HFFc6 (cell line): ENCODE measurements around the gene ELOA. TPM values are rescaled to one million over a fixed set of nuclear protein-coding genes. Genes with fewer than 3 reads are reported as not detected.
"Not testable (repeated sequence)": the region's sequence is repeated elsewhere in the genome, so short reads cannot be mapped to it uniquely, and the experiment has no call there.

Experiments used
- DNase-seq: peaks from one replicate; pipeline ENCODE4 v3.0.0-alpha.2; 2018
- H3K27ac Mint-ChIP-seq: 2 replicates; pipeline ENCODE4 v1.8.0; 2020; ENCODE audit warnings: mild to moderate bottlenecking, mixed read lengths
- H3K27me3 Mint-ChIP-seq: 2 replicates; pipeline ENCODE4 v1.8.0; 2021; ENCODE audit warnings: mild to moderate bottlenecking, moderate library complexity, mixed read lengths; ENCODE audit not compliant: insufficient read depth
- H3K36me3 Mint-ChIP-seq: 2 replicates; pipeline ENCODE4 v1.8.0; 2021; ENCODE audit warnings: low read depth, mixed read lengths
- H3K4me1 Mint-ChIP-seq: 2 replicates; pipeline ENCODE4 v1.8.0; 2020; ENCODE audit warnings: low read depth, mixed read lengths
- H3K4me3 Mint-ChIP-seq: 2 replicates; pipeline ENCODE4 v1.8.0; 2020; ENCODE audit warnings: mild to moderate bottlenecking, moderate library complexity, mixed read lengths
- H3K9me3 Mint-ChIP-seq: 2 replicates; pipeline ENCODE4 v1.8.0; 2020; ENCODE audit warnings: mild to moderate bottlenecking, mixed read lengths
- CTCF ChIP-seq: fragments of 200-600 bp; sonication (generic); IDR thresholded peaks from 2 replicates; pipeline ENCODE4 v1.5.0; 2021; ENCODE audit warnings: antibody characterized with exemption, mild to moderate bottlenecking
- total RNA-seq, 6 experiments: library from RNA; stranded (reverse); fragmentation: NEBNext Ultra II Directional; extraction: Animal tissue kit (Norgen Biotek cat#: 25700); gene quantifications; 2 replicates in 1 of 6; 3 replicates in 5 of 6; pipeline ENCODE4 v1.2.3, GENCODE V29; 2021

ELOA gene
- total RNA-seq, 6 experiments from 2014 or later, result 55.5 to 72.6 (median 59.9) TPM

DNA sequence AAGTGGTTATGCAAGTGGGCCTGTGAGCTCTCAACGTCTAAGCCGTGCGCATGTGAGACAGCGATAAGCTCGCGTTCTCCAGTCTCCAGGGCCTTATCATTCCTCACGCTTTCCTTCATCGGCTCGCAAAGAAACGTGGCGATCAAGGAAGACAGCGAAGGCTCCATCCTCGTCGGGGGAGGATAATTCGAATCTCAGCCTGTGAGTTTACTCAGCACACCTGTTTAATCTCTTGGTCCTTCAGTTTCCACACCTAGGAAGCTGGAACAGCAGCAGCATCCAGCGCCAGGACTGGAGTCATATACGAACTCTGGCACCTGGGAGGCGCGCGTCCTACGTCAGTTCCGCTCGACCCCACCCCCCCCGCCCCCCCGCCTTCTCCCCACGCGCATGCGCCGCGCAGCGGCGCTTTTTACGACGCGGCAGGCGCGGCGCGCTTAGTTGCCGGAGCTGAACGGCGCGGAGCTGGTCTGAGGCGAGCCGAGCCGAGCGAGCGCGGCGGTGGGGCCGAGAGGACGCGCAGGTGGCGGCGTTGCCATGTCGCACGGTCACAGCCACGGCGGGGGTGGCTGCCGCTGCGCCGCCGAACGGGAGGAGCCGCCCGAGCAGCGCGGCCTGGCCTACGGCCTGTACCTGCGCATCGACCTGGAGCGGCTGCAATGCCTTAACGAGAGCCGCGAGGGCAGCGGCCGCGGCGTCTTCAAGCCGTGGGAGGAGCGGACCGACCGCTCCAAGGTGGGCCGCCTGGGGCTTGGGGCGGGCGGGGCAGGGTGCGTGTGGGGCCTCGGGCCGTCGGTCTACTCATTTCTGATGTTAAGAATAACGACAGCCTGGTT is 34.9 kb downstream of the ELOA start, which contains the start of gene PITHD1:
Gene PITHD1, plus strand, starts transcription at position 440 of the 836 bp plus-strand sequence. Its CDS starts 98 bp downstream, at position 538.
- Mint-ChIP-seq H3K4me3 (peak within 1 kb of the TSS; percentile 98), H3K27ac (peak within 1 kb of the TSS; percentile 98), H3K27me3 (no peaks in the 10 kb centered on the region), H3K4me1 (peaks cover 21% of the 10 kb centered on the region), H3K9me3 (no peaks in the 10 kb centered on the region), H3K36me3 (no peaks in the 10 kb centered on the region)
- no peak for TF ChIP-seq CTCF
- peak; percentile 69 for DNase-seq

DNA sequence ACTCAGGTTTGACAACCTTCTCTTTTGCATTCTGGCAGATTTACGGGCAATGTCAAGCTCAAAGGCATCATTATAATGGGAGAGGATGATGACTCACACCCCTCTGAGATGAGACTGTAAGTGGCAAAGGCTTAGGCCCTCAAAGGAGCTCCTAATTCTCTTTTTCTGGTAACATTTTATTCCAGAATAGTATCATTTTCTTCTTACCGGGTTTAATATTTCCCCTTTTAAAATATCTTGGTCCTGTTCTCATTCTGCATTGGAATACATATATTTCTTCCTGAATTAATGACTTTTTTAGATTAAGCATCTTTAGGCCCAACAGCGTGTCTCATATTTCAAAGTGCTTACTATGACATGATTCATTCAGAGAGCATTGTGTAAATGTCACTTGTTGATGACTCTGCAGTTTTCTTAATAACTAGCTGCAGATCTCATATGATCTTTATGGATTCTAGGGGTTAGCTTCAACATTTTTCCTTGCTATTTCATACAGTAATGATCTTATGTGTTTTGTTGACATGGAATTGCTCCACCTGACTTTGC is 36.6 kb downstream of the ELOA start:
- no peak for TF ChIP-seq CTCF
- DNase-seq, result peak; percentile 62
- H3K9me3 Mint-ChIP-seq, result no peaks in the 10 kb centered on the region
- H3K4me1 Mint-ChIP-seq, result peaks cover 21% of the 10 kb centered on the region
- H3K27ac Mint-ChIP-seq, result peak overlapping the region; percentile 87
- no peaks in the 10 kb centered on the region for H3K27me3 Mint-ChIP-seq
- H3K4me3 Mint-ChIP-seq, result peak overlapping the region; percentile 98
- H3K36me3 Mint-ChIP-seq, result peaks cover 4% of the 10 kb centered on the region; the same call in 1 of the 2 replicates

GRCh38 chr1:23783141-23783540 is 39.9 kb downstream of the ELOA start:
- H3K9me3 Mint-ChIP-seq, H3K4me3 Mint-ChIP-seq, H3K27ac Mint-ChIP-seq, DNase-seq, H3K27me3 Mint-ChIP-seq: not testable (repeated sequence)
- peaks cover 30% of the 10 kb centered on the region for H3K36me3 Mint-ChIP-seq
- H3K4me1 Mint-ChIP-seq, result peaks cover 25% of the 10 kb centered on the region

DNA sequence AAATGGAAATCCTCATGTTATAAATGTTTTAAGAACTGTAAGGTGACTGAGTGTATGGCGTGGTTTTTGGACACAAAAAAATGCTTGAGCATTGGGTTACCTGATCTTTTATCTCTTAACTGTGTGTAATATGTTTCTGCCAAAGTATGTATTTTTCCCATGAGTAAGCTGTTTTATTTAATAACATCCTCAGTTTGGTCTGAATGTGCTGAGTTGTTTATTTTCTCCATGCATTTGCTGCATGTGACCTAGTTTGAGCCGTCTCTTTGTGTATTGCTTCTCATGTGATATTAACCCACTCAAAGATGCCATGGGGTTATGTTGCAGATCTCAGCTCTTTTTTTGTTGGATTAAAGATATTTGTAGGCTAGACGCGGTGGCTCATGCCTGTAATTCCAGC is 41.6 kb downstream of the ELOA start:
- TF ChIP-seq CTCF, result no peak
- H3K4me1 Mint-ChIP-seq, result peaks cover 31% of the 10 kb centered on the region
- no peak overlapping the region for H3K4me3 Mint-ChIP-seq
- peaks cover 32% of the 10 kb centered on the region for H3K36me3 Mint-ChIP-seq
- no peak for DNase-seq
- no peak overlapping the region for H3K27ac Mint-ChIP-seq
- no peaks in the 10 kb centered on the region for H3K9me3 Mint-ChIP-seq
- 0 out of 2 replicates have a peak, but pooled peaks cover 2% of the 10 kb centered on the region for H3K27me3 Mint-ChIP-seq

- no peak overlapping the region for H3K4me3 Mint-ChIP-seq
- peaks cover 7% of the 10 kb centered on the region; the same call in 1 of the 2 replicates for H3K27me3 Mint-ChIP-seq
- H3K9me3 Mint-ChIP-seq, result no peaks in the 10 kb centered on the region
- peaks cover 32% of the 10 kb centered on the region for H3K36me3 Mint-ChIP-seq
- TF ChIP-seq CTCF, result no peak
- no peak for DNase-seq
- peak overlapping the region; percentile 21; the same call in 1 of the 2 replicates for H3K27ac Mint-ChIP-seq
- H3K4me1 Mint-ChIP-seq, result peaks cover 34% of the 10 kb centered on the region
Measured at GRCh38 chr1:23787701-23788100, 44.4 kb downstream of the ELOA start.

GRCh38 chr1:23788695-23789094 is 45.4 kb downstream of the ELOA start:
- Mint-ChIP-seq H3K27ac (peak overlapping the region; percentile 87), H3K4me3 (0 out of 2 replicates have a peak overlapping the region, but pooled peaks have one; percentile 54), H3K4me1 (peaks cover 34% of the 10 kb centered on the region), H3K36me3 (peaks cover 32% of the 10 kb centered on the region), H3K9me3 (no peaks in the 10 kb centered on the region), H3K27me3 (peaks cover 12% of the 10 kb centered on the region; the same call in 1 of the 2 replicates)
- no peak for TF ChIP-seq CTCF
- DNase-seq, result no peak
